OCI-LY3 (cell line): ENCODE measurements around the gene FMN1.

Experiments used
- H2AFZ ChIP-seq: fragments of 200-600, 300-600 bp; shearing (Covaris generic); 2 replicates; pipeline ENCODE4 v1.6.0; 2014; ENCODE audit warnings: antibody characterized with exemption, low read depth, low read length
- H3K27ac ChIP-seq: fragments of 200-600, 300-600 bp; sonication (generic); 2 replicates; pipeline ENCODE4 v1.5.1; 2014; ENCODE audit warnings: mild to moderate bottlenecking, low read length, moderate library complexity, mixed read lengths
- H3K27me3 ChIP-seq: fragments of 200-600, 300-600 bp; sonication (generic); 2 replicates; pipeline ENCODE4 v1.6.1; 2014; ENCODE audit warnings: low read depth, low read length, mixed read lengths
- H3K36me3 ChIP-seq: fragments of 200-600, 300-600 bp; sonication (generic); replicated peaks from 2 replicates; pipeline ENCODE3; 2014; ENCODE audit warnings: low read depth, low read length, mixed read lengths
- H3K4me1 ChIP-seq: fragments of 300-600, 200-600 bp; sonication (generic); 2 replicates; pipeline ENCODE4 v1.6.1; 2014; ENCODE audit warnings: low read length, mixed read lengths
- H3K4me2 ChIP-seq: fragments of 200-600, 300-600 bp; sonication (generic); 2 replicates; pipeline ENCODE4 v1.6.1; 2014; ENCODE audit warnings: low read length, mixed read lengths
- H3K4me3 ChIP-seq: fragments of 300-600, 200-600 bp; sonication (generic); 2 replicates; pipeline ENCODE4 v1.5.1; 2014; ENCODE audit warnings: antibody characterized with exemption, mild to moderate bottlenecking, low read length, moderate library complexity
- H3K79me2 ChIP-seq: fragments of 300-600, 200-600 bp; shearing (Covaris generic); 2 replicates; pipeline ENCODE4 v1.6.1; 2014; ENCODE audit warnings: mild to moderate bottlenecking, low read length, mixed read lengths
- H3K9ac ChIP-seq: fragments of 300-600, 200-600 bp; shearing (Covaris generic); 2 replicates; pipeline ENCODE4 v1.6.0; 2014; ENCODE audit warnings: mild to moderate bottlenecking, low read length, moderate library complexity
- H3K9me3 ChIP-seq: fragments of 200-600, 300-600 bp; shearing (Covaris generic); 2 replicates; pipeline ENCODE4 v1.6.1; 2014; ENCODE audit warnings: low read length, mixed read lengths; ENCODE audit not compliant: insufficient read depth
- H4K20me1 ChIP-seq: fragments of 200-600, 300-600 bp; sonication (generic); 2 replicates; pipeline ENCODE4 v1.6.1; 2016; ENCODE audit warnings: low read length, mixed read lengths; ENCODE audit not compliant: insufficient read depth
- EZH2phosphoT487 ChIP-seq: fragments of 200-600 bp; shearing (Covaris generic); IDR thresholded peaks from 2 replicates; pipeline ENCODE4 v1.6.1; 2018; ENCODE audit warnings: antibody characterized with exemption, mixed run types, low read depth
- TF ChIP-seq, protein P1 (sequence below): fragments of 200-600, 300-600 bp; sonication (generic); IDR thresholded peaks from 2 replicates; pipeline ENCODE4 v1.5.1; 2014; ENCODE audit warnings: antibody characterized with exemption, low read length, low read depth

Gene FMN1

DNA sequence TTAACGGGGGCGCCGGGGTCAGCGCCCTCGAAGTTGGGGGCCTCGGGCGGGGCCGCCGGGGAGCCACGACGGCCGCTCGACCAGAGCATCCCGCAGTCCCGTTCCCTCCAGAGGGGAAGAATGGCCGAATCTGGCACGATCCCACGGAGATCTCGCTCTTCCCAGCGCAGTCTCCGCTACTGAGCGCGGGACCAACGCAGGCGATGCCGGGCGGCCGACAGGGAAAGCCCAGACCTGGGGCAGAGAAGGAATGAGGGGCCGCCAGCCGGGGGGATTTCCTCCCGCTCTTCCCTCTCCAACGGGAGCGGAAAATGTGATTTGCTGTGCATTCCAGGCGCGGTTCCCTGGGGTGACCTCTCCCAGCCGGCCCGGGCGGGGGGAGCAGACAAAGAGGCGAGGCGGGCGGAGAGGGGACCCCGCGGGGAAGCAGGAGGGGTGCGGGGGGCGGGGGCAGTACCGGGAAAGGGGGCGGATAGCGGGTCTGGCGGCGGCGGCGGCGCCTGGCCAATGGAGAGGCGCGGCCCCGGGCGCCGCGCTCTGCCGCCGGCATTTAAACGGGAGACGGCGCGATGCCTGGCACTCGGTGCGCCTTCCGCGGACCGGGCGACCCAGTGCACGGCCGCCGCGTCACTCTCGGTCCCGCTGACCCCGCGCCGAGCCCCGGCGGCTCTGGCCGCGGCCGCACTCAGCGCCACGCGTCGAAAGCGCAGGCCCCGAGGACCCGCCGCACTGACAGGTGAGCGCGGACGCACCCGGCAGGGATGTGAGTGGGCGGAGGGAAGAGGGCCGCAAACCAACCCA, 476.9 kb downstream of the FMN1 start, which contains the start of gene GREM1:
Gene GREM1 (plus strand): TSS at position 579 of the 801 bp plus-strand sequence. CDS start 12,687 bp downstream, outside the sequence.
- Histone ChIP-seq H3K27ac (no peak within 1 kb of the TSS), H3K4me2 (no peak within 1 kb of the TSS), H3K9ac (no peak within 1 kb of the TSS), H3K79me2 (no peaks in the 10 kb centered on the region), H2AFZ (no peak within 1 kb of the TSS), H4K20me1 (peaks cover 13% of the 10 kb centered on the region), H3K4me3 (no peak within 1 kb of the TSS), H3K27me3 (peaks cover 76% of the 10 kb centered on the region), H3K9me3 (no peaks in the 10 kb centered on the region), H3K36me3 (no peaks in the 10 kb centered on the region), H3K4me1 (peaks cover 25% of the 10 kb centered on the region)
- TF ChIP-seq, protein P1, sequence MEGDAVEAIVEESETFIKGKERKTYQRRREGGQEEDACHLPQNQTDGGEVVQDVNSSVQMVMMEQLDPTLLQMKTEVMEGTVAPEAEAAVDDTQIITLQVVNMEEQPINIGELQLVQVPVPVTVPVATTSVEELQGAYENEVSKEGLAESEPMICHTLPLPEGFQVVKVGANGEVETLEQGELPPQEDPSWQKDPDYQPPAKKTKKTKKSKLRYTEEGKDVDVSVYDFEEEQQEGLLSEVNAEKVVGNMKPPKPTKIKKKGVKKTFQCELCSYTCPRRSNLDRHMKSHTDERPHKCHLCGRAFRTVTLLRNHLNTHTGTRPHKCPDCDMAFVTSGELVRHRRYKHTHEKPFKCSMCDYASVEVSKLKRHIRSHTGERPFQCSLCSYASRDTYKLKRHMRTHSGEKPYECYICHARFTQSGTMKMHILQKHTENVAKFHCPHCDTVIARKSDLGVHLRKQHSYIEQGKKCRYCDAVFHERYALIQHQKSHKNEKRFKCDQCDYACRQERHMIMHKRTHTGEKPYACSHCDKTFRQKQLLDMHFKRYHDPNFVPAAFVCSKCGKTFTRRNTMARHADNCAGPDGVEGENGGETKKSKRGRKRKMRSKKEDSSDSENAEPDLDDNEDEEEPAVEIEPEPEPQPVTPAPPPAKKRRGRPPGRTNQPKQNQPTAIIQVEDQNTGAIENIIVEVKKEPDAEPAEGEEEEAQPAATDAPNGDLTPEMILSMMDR, result no peak
- TF ChIP-seq EZH2phosphoT487, result no peak

DNA sequence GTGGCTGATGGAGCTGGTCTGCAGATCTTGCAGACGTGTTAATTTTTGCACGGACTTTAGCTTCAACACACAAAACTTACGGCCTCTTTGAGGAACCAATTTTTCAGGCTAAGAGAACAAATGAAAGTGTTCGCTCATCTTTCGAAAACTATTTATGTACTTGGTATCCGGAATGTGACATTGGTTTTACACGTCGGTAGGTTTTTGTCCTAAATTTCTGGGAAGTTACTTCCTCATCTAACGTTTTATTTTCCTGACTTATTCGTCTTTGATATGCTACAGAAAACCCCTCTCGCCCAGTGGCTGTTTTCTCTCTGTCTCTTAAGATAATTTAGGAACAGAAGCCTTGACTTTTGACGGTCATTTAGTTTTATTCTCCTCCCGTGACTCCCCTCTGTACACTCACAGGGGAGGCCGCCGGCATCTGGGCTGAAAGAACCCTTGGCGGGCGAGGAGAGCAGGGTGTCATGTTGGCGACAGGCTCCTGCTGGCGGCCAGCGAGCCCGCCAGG, 477.5 kb downstream of the FMN1 start:
- Histone ChIP-seq H2AFZ (no peak overlapping the region), H3K36me3 (no peaks in the 10 kb centered on the region), H3K9me3 (no peaks in the 10 kb centered on the region), H3K27me3 (peaks cover 76% of the 10 kb centered on the region), H3K27ac (no peak overlapping the region), H3K4me2 (no peak overlapping the region), H3K4me3 (no peak overlapping the region), H3K79me2 (no peaks in the 10 kb centered on the region), H3K4me1 (peaks cover 22% of the 10 kb centered on the region), H3K9ac (no peak overlapping the region), H4K20me1 (peaks cover 13% of the 10 kb centered on the region)
- no peak for TF ChIP-seq EZH2phosphoT487
- TF ChIP-seq, protein P1, result no peak

DNA sequence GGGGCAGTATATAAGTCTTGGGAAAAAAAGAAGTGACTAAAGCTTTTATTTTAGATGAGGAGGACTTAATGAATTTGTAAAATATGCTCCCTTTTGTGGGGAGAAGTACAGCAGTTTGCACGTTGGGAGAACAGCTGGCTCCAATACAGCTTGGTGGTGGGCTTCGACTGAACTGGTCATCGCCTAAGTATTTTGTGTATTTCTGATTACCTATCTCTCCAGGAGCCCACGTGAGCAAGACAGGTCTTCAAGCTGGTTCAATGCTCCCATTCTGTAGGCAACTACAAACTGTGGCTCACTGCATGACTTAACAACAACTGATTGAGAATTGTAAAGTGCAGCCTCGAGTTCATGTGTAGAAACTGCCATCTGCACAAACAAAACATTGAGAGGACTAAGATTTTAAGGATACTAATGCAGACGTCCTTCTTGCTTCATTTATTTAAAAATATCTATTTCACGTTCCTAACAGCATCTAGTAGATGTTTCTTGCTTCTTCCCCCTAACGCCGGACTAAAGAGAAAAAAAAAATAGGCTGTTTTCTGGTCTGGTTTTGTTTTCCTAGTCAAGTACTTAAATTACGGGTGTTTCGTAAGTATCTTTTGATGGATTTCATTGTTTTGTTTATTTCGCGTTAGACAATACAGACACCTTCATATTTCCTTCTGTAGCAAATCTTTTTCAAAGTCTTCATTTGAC, 478.1 kb downstream of the FMN1 start:
- no peak overlapping the region for H2AFZ ChIP-seq
- no peaks in the 10 kb centered on the region for H3K9me3 ChIP-seq
- H3K4me2 ChIP-seq, result peak overlapping the region; percentile 40; the same call in 1 of the 2 replicates
- H3K79me2 ChIP-seq, result no peaks in the 10 kb centered on the region
- peak overlapping the region; percentile 28; the same call in 1 of the 2 replicates for H3K4me3 ChIP-seq
- no peaks in the 10 kb centered on the region for H3K36me3 ChIP-seq
- no peak for TF ChIP-seq EZH2phosphoT487
- TF ChIP-seq, protein P1, result no peak
- peaks cover 13% of the 10 kb centered on the region for H4K20me1 ChIP-seq
- H3K27ac ChIP-seq, result no peak overlapping the region
- H3K27me3 ChIP-seq, result peaks cover 72% of the 10 kb centered on the region
- no peak overlapping the region for H3K9ac ChIP-seq
- peaks cover 22% of the 10 kb centered on the region for H3K4me1 ChIP-seq
